GM12878 (cell line): Measurements from ENCODE around the gene EI24.

Source experiments
- SMAD1 ChIP-seq: fragments of 450-650 bp; IDR thresholded peaks from 2 replicates; pipeline ENCODE4 v1.6.1; 2018; ENCODE audit warnings: mild to moderate bottlenecking, low read depth; ENCODE audit not compliant: partially characterized antibody
- TF ChIP-seq, protein P1 (sequence below), 3 experiments: IDR thresholded peaks in 2 of 3; conservative IDR thresholded peaks in 1 of 3; 2 replicates each; pipeline ENCODE4 v1.5.1; 2011; ENCODE audit warnings: low read depth in 3 of 3, low read length in 3 of 3, mild to moderate bottlenecking in 3 of 3, control low read depth in 2 of 3, moderate library complexity in 2 of 3, inconsistent platforms in 1 of 3, mixed read lengths in 1 of 3; ENCODE audit not compliant: control insufficient read depth in 2 of 3, insufficient read depth in 1 of 3; ENCODE audit errors: extremely low read depth in 1 of 3
- TF ChIP-seq, protein P2 (sequence below): fragments of 450-650 bp; IDR thresholded peaks from 2 replicates; pipeline ENCODE4 v1.6.1; 2018; ENCODE audit warnings: borderline replicate concordance, mild to moderate bottlenecking; ENCODE audit not compliant: partially characterized antibody

DNA sequence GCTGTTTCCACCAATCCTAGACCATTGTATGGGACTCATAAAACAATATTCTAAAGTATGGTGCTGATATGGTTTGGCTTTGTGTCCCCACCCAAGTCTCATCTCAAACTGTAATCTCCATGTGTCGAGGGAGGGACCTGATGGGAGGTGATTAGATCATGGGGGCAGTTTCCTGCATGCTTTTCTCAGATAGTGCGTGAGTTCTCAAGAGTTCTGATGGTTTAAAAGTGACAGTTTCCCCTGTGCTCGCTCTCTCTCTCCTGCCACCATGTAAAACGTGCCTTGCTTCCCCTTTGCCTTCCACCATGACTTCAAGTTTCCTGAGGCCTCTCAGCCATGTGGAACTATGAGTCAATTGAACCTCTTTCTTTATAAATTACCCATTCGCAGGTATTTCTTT lies 44.0 kb upstream of the EI24 start:
- TF ChIP-seq, protein P1, sequence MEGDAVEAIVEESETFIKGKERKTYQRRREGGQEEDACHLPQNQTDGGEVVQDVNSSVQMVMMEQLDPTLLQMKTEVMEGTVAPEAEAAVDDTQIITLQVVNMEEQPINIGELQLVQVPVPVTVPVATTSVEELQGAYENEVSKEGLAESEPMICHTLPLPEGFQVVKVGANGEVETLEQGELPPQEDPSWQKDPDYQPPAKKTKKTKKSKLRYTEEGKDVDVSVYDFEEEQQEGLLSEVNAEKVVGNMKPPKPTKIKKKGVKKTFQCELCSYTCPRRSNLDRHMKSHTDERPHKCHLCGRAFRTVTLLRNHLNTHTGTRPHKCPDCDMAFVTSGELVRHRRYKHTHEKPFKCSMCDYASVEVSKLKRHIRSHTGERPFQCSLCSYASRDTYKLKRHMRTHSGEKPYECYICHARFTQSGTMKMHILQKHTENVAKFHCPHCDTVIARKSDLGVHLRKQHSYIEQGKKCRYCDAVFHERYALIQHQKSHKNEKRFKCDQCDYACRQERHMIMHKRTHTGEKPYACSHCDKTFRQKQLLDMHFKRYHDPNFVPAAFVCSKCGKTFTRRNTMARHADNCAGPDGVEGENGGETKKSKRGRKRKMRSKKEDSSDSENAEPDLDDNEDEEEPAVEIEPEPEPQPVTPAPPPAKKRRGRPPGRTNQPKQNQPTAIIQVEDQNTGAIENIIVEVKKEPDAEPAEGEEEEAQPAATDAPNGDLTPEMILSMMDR (IDR thresholded peaks at IDR 0.05 in 2 of 3, conservative IDR thresholded peaks at IDR 0.05 in 1 of 3; ENCODE audit: control insufficient read depth in 2 of 3, extremely low read depth in 1 of 3, insufficient read depth in 1 of 3, low read depth in 3 of 3, low read length in 3 of 3) = no peak
- TF ChIP-seq, protein P2, sequence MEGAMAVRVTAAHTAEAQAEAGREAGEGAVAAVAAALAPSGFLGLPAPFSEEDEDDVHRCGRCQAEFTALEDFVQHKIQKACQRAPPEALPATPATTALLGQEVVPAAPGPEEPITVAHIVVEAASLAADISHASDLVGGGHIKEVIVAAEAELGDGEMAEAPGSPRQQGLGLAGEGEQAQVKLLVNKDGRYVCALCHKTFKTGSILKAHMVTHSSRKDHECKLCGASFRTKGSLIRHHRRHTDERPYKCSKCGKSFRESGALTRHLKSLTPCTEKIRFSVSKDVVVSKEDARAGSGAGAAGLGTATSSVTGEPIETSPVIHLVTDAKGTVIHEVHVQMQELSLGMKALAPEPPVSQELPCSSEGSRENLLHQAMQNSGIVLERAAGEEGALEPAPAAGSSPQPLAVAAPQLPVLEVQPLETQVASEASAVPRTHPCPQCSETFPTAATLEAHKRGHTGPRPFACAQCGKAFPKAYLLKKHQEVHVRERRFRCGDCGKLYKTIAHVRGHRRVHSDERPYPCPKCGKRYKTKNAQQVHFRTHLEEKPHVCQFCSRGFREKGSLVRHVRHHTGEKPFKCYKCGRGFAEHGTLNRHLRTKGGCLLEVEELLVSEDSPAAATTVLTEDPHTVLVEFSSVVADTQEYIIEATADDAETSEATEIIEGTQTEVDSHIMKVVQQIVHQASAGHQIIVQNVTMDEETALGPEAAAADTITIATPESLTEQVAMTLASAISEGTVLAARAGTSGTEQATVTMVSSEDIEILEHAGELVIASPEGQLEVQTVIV = no peak
- TF ChIP-seq SMAD1 = no peak
